ENCODE results near the gene PRRC2C. TPM values are rescaled to one million over a fixed set of nuclear protein-coding genes. Genes with fewer than 3 reads are reported as not detected.

PRRC2C gene
- total RNA-seq, 1 experiment from 2014 or later = 222 TPM

DNA sequence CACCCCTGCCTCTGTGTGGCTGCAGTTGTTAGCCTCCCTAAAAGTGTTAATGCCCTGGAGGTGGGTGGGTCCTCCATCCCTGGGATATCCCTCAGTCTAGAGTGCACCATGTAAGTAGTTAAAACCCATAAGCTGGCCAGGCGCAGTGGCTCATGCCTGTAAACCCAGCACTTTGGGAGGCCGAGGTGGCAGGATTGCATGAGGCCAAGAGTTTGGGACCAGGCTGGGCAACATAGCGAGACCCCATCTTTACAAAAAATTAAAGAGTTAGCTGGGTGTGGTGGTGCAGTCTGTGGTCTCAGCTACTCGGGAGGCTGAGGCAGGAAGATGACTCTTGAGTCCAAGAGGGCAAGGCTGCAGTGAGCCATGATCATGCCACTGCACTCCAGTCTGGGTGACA is 156.9 kb downstream of the PRRC2C start:
- H3K4me3 ChIP-seq (ENCODE audit: low read depth, low read length, poor library complexity, severe bottlenecking) = no peak overlapping the region
- H3K27ac ChIP-seq (ENCODE audit: low read depth, low read length, poor library complexity, severe bottlenecking) = no peak overlapping the region
- DNase-seq (ENCODE audit: low spot score) = no peak
- POLR2A ChIA-PET (ENCODE audit: low non-redundant PET) = no interaction called here
- no peaks in the 10 kb centered on the region for H3K27me3 ChIP-seq (replicated peaks; ENCODE audit: insufficient read depth, low read depth, low read length, poor library complexity)
- BruUV-seq (replicated peaks) = no TSS peak
- no peaks in the 10 kb centered on the region for H3K9me3 ChIP-seq (ENCODE audit: low read depth, low read length, poor library complexity, severe bottlenecking)
- no peaks in the 10 kb centered on the region for H3K36me3 ChIP-seq (ENCODE audit: insufficient read depth, low read length, poor library complexity, severe bottlenecking)
- TF ChIP-seq EZH2 (IDR thresholded peaks at IDR 0.05; ENCODE audit: borderline replicate concordance, low read depth, low read length, poor library complexity, severe bottlenecking) = no peak
- TF ChIP-seq, protein P1, sequence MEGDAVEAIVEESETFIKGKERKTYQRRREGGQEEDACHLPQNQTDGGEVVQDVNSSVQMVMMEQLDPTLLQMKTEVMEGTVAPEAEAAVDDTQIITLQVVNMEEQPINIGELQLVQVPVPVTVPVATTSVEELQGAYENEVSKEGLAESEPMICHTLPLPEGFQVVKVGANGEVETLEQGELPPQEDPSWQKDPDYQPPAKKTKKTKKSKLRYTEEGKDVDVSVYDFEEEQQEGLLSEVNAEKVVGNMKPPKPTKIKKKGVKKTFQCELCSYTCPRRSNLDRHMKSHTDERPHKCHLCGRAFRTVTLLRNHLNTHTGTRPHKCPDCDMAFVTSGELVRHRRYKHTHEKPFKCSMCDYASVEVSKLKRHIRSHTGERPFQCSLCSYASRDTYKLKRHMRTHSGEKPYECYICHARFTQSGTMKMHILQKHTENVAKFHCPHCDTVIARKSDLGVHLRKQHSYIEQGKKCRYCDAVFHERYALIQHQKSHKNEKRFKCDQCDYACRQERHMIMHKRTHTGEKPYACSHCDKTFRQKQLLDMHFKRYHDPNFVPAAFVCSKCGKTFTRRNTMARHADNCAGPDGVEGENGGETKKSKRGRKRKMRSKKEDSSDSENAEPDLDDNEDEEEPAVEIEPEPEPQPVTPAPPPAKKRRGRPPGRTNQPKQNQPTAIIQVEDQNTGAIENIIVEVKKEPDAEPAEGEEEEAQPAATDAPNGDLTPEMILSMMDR (conservative IDR thresholded peaks at IDR 0.05; ENCODE audit: low read depth, low read length) = no peak
- intact Hi-C loops (cut with micrococcal nuclease; ENCODE audit: unreplicated experiment) = no loop called here
- CTCF ChIA-PET = no interaction called here
- no peaks in the 10 kb centered on the region for H3K4me1 ChIP-seq (ENCODE audit: insufficient read depth, low read length, poor library complexity, severe bottlenecking)

Other genes starting within 250 kb of the PRRC2C start
- not detected in 2 replicates for gene FMO1, start 237.0 kb upstream of the PRRC2C start, total RNA-seq (2021)
- 0.56 and 2.1 TPM in 2 replicates for gene FMO4, start 171.3 kb upstream of the PRRC2C start, total RNA-seq (2021)
- gene MYOCOS, start 136.7 kb downstream of the PRRC2C start, total RNA-seq (2021) = 0.41 TPM in 1 of 2 replicates, not detected in the other
- not detected in 2 replicates for gene MYOC, start 167.2 kb downstream of the PRRC2C start, total RNA-seq (2021)

Data from A673 (cell line).